Liver (tissue), 9 donors: ENCODE measurements around the gene MALT1. TPM values are rescaled to one million over a fixed set of nuclear protein-coding genes. Genes with fewer than 3 reads are reported as not detected.

Source experiments
- DNase-seq: peaks from one replicate; pipeline ENCODE4 v3.0.0-alpha.2; 2017; ENCODE audit warnings: low spot score
- H3K27ac ChIP-seq, 2 donors: one replicate each; pipeline ENCODE4 v1.7.0; 2013; ENCODE audit warnings: inconsistent platforms in 2 of 2, low read length in 2 of 2, control low read depth in 1 of 2, low read depth in 1 of 2, mild to moderate bottlenecking in 1 of 2
- H3K27me3 ChIP-seq, 4 donors: one replicate each; pipeline versions ENCODE4 v1.6.1 to v1.7.0; 2013; ENCODE audit warnings: low read length in 3 of 4, inconsistent platforms in 1 of 4, mild to moderate bottlenecking in 1 of 4, moderate library complexity in 1 of 4; ENCODE audit not compliant: control insufficient read depth in 4 of 4, insufficient read depth in 4 of 4
- H3K36me3 ChIP-seq, 4 donors: one replicate each; pipeline versions ENCODE4 v1.6.1 to v1.7.0; 2013; ENCODE audit warnings: low read length in 3 of 4, mild to moderate bottlenecking in 3 of 4, low read depth in 1 of 4, moderate library complexity in 1 of 4; ENCODE audit not compliant: control insufficient read depth in 4 of 4, insufficient read depth in 3 of 4
- H3K4me1 ChIP-seq, 4 donors: one replicate each; pipeline versions ENCODE4 v1.6.1 to v1.7.0; 2013; ENCODE audit warnings: low read length in 3 of 4, mild to moderate bottlenecking in 3 of 4, moderate library complexity in 1 of 4; ENCODE audit not compliant: control insufficient read depth in 4 of 4, insufficient read depth in 4 of 4
- H3K4me3 ChIP-seq, 3 donors: one replicate each; pipeline versions ENCODE4 v1.6.1 to v1.7.0; 2013; ENCODE audit warnings: low read length in 3 of 3, control low read depth in 1 of 3, low read depth in 1 of 3, mild to moderate bottlenecking in 1 of 3
- H3K9ac ChIP-seq, 2 donors: one replicate each; pipeline ENCODE4 v1.7.0; 2013; ENCODE audit warnings: low read length in 2 of 2, mild to moderate bottlenecking in 2 of 2, moderate library complexity in 2 of 2, control low read depth in 1 of 2, low read depth in 1 of 2
- H3K9me3 ChIP-seq, 4 donors: one replicate each; pipeline versions ENCODE4 v1.6.1 to v1.7.0; 2013; ENCODE audit warnings: low read length in 3 of 4; ENCODE audit not compliant: control insufficient read depth in 4 of 4
- EGR1 ChIP-seq, 2 donors: IDR thresholded peaks; 2 replicates each; pipeline ENCODE4 v1.6.1; 2016 to 2018; ENCODE audit warnings: antibody characterized with exemption in 2 of 2, low read depth in 2 of 2
- FOXA2 ChIP-seq: IDR thresholded peaks from 2 replicates; pipeline ENCODE4 v1.6.1; 2016; ENCODE audit warnings: antibody characterized with exemption
- GABPA ChIP-seq, 2 donors: IDR thresholded peaks in 1 of 2; conservative IDR thresholded peaks in 1 of 2; 2 replicates each; pipeline ENCODE4 v1.6.1; 2016; ENCODE audit warnings: antibody characterized with exemption in 2 of 2, mild to moderate bottlenecking in 1 of 2, moderate library complexity in 1 of 2
- HNF4A ChIP-seq, 2 donors: conservative IDR thresholded peaks; 2 replicates each; pipeline ENCODE4 v1.6.1; 2016; ENCODE audit warnings: antibody characterized with exemption in 2 of 2, mild to moderate bottlenecking in 2 of 2
- HNF4G ChIP-seq: IDR thresholded peaks from 2 replicates; pipeline ENCODE4 v1.6.1; 2016; ENCODE audit warnings: antibody characterized with exemption
- NR2F2 ChIP-seq: IDR thresholded peaks from 2 replicates; pipeline ENCODE4 v1.6.1; 2016; ENCODE audit warnings: antibody characterized with exemption
- RXRA ChIP-seq, 2 donors: IDR thresholded peaks; 2 replicates each; pipeline ENCODE4 v1.6.1; 2017 to 2018; ENCODE audit warnings: antibody characterized with exemption in 2 of 2, mild to moderate bottlenecking in 1 of 2
- SP1 ChIP-seq: IDR thresholded peaks from 2 replicates; pipeline ENCODE4 v1.6.1; 2018; ENCODE audit warnings: antibody characterized with exemption, mild to moderate bottlenecking
- TAF1 ChIP-seq: conservative IDR thresholded peaks from 2 replicates; pipeline ENCODE4 v1.6.1; 2016; ENCODE audit warnings: antibody characterized with exemption, mild to moderate bottlenecking
- YY1 ChIP-seq: IDR thresholded peaks from 2 replicates; pipeline ENCODE4 v1.6.1; 2016; ENCODE audit warnings: antibody characterized with exemption, mild to moderate bottlenecking
- WGBS: extraction: QIAGEN DNeasy Blood & Tissue Kit; methylation state at CpG from one replicate; pipeline ENCODE4 v1.1.7; 2013; 5-methylcytosine and 5-hydroxymethylcytosine counted together
- polyA plus RNA-seq, 2 donors: library from polyadenylated mRNA; stranded (reverse) in 1 of 2; unstranded in 1 of 2; fragments of 200-250 nt in 1 of 2; fragments of >200 nt in 1 of 2; fragmentation: Nextera tagmentation in 1 of 2; extraction: Ambion mirVana in 1 of 2; gene quantifications; one replicate each; pipeline versions ENCODE4 v1.2.1 to v1.2.3, GENCODE V29; 2013 to 2015
- total RNA-seq, 2 donors: library from RNA; depleted of rRNA; stranded (reverse); fragments of >200 nt; gene quantifications; one replicate each; pipeline ENCODE4 v1.2.3, GENCODE V29; 2014
- TF ChIP-seq, protein P1 (sequence below): fragments of 150-350 bp; IDR thresholded peaks from 2 replicates; pipeline ENCODE4 v1.5.1; 2017; ENCODE audit warnings: improper control_type of control experiment, low read depth, low read length; ENCODE audit not compliant: missing input control
- TF ChIP-seq, protein P2 (sequence below): IDR thresholded peaks from 2 replicates; pipeline ENCODE4 v1.6.1; 2016; ENCODE audit warnings: antibody characterized with exemption
- TF ChIP-seq, protein P3 (sequence below): IDR thresholded peaks from 2 replicates; pipeline ENCODE4 v1.6.1; 2016; ENCODE audit warnings: antibody characterized with exemption
- TF ChIP-seq, protein P4 (sequence below): IDR thresholded peaks from 2 replicates; pipeline ENCODE4 v1.6.1; 2016; ENCODE audit warnings: antibody characterized with exemption, mild to moderate bottlenecking
- TF ChIP-seq, protein P5 (sequence below): IDR thresholded peaks from 2 replicates; pipeline ENCODE4 v1.6.1; 2016; ENCODE audit warnings: antibody characterized with exemption
- donor health status: healthy.
- donor health status: healthy.
- donor health status: healthy.
- donor health status: healthy.
- donor health status: healthy.

The MALT1 gene
- total and polyA plus RNA-seq, 4 donors: 3.1 to 27.3 (median 6.4) TPM

DNA sequence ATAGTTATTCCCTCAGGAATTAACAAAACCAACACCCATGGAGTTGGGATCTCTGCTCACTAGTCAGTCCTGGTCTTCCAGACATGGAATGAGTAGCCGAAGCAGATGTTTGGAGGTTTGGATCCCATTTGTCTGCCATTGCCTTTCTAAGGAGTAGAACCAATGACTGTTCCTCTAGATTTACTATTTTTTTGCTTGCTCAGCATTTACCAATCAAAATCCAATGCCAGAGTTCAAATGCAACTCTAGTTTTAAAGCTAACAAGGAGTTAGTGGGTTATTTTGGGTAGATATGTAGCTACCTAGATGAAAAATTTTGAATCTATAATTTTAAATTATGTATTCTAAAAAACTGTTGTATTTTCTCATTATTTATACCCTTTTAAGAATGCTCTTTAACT, 62.6 kb downstream of the MALT1 start:
- no peak overlapping the region for H3K4me3 ChIP-seq
- 98% methylated on average over 1 of the region's 1 CpG for WGBS
- H3K27me3 ChIP-seq: no peaks in the 10 kb centered on the region
- H3K36me3 ChIP-seq: peaks cover 4 to 31% (median 17%) of the 10 kb centered on the region in 4 donors
- no peak for DNase-seq
- peaks cover 0 to 6% (median 3%) of the 10 kb centered on the region in 4 donors for H3K4me1 ChIP-seq
- no peaks in the 10 kb centered on the region for H3K9me3 ChIP-seq
- no peak for TF ChIP-seq RXRA (IDR thresholded peaks at IDR 0.05)
- TF ChIP-seq, protein P1, sequence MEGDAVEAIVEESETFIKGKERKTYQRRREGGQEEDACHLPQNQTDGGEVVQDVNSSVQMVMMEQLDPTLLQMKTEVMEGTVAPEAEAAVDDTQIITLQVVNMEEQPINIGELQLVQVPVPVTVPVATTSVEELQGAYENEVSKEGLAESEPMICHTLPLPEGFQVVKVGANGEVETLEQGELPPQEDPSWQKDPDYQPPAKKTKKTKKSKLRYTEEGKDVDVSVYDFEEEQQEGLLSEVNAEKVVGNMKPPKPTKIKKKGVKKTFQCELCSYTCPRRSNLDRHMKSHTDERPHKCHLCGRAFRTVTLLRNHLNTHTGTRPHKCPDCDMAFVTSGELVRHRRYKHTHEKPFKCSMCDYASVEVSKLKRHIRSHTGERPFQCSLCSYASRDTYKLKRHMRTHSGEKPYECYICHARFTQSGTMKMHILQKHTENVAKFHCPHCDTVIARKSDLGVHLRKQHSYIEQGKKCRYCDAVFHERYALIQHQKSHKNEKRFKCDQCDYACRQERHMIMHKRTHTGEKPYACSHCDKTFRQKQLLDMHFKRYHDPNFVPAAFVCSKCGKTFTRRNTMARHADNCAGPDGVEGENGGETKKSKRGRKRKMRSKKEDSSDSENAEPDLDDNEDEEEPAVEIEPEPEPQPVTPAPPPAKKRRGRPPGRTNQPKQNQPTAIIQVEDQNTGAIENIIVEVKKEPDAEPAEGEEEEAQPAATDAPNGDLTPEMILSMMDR: no peak
- no peak overlapping the region for H3K27ac ChIP-seq
- no peak overlapping the region for H3K9ac ChIP-seq

DNA sequence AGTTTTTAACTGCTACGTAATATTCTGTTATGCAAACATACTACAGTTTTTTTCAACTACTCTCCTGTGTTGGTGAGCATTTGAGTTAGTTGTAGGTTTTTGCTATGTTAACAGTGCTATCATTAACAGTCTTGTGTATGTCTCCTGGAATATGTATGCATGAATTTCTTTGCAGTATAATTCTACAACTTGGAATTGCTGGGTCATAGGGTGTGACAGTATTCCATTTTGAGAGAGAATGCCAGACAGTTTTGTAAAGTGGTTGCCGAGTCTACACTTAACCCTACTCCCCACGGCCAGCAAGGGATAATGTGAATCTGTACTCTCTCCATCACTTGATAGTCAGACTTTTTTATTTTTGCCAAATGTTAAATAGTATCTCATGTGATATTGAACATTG, 67.1 kb downstream of the MALT1 start:
- Histone ChIP-seq H3K9me3 (no peaks in the 10 kb centered on the region), H3K36me3 (peaks cover 4 to 44% (median 20%) of the 10 kb centered on the region in 4 donors), H3K9ac (no peak overlapping the region), H3K27me3 (no peaks in the 10 kb centered on the region), H3K4me1 (no peaks in the 10 kb centered on the region), H3K4me3 (no peak overlapping the region), H3K27ac (no peak overlapping the region)
- TF ChIP-seq, protein P2, sequence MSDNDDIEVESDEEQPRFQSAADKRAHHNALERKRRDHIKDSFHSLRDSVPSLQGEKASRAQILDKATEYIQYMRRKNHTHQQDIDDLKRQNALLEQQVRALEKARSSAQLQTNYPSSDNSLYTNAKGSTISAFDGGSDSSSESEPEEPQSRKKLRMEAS: no peak
- TF ChIP-seq HNF4A (conservative IDR thresholded peaks at IDR 0.05) (no peak), SP1 (no peak), FOXA2 (no peak), YY1 (no peak), NR2F2 (no peak), HNF4G (no peak), EGR1 (IDR thresholded peaks at IDR 0.05; ENCODE audit: low read depth in 2 of 2) (no peak), TAF1 (no peak), RXRA (IDR thresholded peaks at IDR 0.05) (no peak), GABPA (IDR thresholded peaks at IDR 0.05 in 1 of 2, conservative IDR thresholded peaks at IDR 0.05 in 1 of 2) (no peak)
- TF ChIP-seq, protein P3, sequence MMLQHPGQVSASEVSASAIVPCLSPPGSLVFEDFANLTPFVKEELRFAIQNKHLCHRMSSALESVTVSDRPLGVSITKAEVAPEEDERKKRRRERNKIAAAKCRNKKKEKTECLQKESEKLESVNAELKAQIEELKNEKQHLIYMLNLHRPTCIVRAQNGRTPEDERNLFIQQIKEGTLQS: no peak
- TF ChIP-seq, protein P1: no peak
- TF ChIP-seq, protein P4, sequence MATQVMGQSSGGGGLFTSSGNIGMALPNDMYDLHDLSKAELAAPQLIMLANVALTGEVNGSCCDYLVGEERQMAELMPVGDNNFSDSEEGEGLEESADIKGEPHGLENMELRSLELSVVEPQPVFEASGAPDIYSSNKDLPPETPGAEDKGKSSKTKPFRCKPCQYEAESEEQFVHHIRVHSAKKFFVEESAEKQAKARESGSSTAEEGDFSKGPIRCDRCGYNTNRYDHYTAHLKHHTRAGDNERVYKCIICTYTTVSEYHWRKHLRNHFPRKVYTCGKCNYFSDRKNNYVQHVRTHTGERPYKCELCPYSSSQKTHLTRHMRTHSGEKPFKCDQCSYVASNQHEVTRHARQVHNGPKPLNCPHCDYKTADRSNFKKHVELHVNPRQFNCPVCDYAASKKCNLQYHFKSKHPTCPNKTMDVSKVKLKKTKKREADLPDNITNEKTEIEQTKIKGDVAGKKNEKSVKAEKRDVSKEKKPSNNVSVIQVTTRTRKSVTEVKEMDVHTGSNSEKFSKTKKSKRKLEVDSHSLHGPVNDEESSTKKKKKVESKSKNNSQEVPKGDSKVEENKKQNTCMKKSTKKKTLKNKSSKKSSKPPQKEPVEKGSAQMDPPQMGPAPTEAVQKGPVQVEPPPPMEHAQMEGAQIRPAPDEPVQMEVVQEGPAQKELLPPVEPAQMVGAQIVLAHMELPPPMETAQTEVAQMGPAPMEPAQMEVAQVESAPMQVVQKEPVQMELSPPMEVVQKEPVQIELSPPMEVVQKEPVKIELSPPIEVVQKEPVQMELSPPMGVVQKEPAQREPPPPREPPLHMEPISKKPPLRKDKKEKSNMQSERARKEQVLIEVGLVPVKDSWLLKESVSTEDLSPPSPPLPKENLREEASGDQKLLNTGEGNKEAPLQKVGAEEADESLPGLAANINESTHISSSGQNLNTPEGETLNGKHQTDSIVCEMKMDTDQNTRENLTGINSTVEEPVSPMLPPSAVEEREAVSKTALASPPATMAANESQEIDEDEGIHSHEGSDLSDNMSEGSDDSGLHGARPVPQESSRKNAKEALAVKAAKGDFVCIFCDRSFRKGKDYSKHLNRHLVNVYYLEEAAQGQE: no peak
- TF ChIP-seq, protein P5, sequence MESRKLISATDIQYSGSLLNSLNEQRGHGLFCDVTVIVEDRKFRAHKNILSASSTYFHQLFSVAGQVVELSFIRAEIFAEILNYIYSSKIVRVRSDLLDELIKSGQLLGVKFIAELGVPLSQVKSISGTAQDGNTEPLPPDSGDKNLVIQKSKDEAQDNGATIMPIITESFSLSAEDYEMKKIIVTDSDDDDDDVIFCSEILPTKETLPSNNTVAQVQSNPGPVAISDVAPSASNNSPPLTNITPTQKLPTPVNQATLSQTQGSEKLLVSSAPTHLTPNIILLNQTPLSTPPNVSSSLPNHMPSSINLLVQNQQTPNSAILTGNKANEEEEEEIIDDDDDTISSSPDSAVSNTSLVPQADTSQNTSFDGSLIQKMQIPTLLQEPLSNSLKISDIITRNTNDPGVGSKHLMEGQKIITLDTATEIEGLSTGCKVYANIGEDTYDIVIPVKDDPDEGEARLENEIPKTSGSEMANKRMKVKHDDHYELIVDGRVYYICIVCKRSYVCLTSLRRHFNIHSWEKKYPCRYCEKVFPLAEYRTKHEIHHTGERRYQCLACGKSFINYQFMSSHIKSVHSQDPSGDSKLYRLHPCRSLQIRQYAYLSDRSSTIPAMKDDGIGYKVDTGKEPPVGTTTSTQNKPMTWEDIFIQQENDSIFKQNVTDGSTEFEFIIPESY: no peak
- no peak for DNase-seq
- WGBS: 94% methylated on average over 3 of the region's 3 CpGs
